HG02981 (cell line): ENCODE results near the gene EMC10.
A peak's percentile ranks its signal among the peaks of the same experiment; 100 is the strongest.

Source experiments
- ATAC-seq: cut with Tn5 transposase; IDR thresholded peaks from one replicate; pipeline ENCODE4 v1.9.1; 2021; ENCODE audit warnings: mild to moderate bottlenecking, moderate library complexity; ENCODE audit not compliant: unreplicated experiment

The EMC10 gene

GRCh38 chr19:50495020-50495531, 18.8 kb downstream of the EMC10 start:
- ATAC-seq: no peak

DNA sequence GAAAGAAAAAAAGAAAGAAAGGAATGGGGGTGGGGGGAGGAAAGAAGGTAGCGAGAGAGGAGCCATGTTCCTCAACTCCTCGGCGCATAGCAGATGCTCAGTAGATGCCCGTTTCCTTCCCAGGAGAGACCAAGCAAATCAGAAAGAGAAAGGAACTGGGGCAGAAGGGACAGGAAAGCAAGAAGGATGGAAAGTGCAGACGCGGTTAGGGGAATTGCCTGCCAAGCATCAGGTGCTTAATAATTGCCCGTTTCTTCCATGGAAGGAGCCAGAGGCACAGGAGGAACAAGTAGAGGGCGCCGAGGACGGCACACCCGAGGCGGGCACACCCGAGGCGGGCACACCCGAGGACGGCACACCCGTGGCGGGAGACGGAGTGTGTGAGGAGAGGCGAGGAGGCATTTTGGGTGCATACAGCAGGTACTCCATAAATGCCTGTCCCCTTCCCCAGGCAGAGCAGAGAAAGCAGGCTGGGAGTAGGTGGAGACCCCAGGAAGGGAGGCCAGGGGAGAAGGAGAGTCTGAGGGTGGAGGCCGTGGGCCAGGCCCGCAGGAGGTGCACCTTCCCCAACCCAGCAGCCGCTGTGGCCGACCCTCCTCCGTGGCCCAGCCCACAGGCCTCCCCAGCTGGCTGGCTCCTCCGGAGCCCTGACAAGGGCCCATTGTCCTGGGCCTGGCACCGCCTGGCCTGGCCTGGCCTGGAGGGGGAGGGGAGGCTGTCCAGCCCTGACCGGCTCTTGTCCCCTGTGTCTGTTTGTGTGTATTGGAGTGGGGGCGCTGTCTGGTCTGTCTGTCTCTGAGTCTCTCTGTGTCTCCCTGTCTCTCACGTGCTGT, 20.1 kb downstream of the EMC10 start:
- no peak for ATAC-seq

GRCh38 chr19:50497022-50497405, 20.7 kb downstream of the EMC10 start:
- no peak for ATAC-seq

DNA sequence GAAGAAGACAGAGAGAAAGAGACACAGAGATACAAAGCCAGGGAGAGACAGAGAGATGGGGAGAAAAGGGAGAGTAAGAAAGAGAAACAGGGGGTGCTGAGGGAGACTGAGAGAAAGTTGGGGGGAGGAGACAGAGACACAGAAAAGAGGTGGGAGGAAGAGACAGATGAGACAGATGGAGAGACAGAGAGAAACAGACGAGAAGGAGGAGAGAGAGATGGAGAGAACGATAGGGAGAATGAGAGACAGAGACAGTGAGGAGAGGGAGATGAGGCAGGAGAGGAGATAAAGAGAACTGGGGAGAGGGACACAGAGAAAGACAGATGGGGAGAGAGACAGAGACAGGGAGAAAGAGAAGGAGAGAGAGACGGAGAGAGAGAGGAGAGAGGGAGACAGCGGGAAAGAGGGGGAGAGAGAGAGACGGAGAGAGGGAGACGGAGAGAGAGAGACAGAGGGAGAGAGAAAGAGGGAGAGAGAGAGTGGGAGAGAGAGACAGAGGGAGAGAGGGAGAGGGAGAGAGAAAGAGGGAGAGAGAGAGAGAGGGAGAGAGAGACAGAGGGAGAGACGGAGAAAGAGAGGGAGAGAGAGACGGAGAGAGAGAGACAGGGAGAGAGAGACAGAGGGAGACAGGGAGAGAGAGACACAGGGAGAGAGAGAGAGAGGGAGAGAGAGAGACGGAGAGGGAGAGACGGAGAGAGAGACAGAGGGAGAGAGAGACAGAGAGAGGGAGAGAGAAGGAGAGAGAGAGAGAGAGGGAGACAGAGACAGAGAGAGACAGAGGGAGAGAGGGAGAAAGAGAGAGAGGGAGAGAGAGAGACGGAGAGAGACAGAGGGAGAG, 22.1 kb downstream of the EMC10 start:
- no peak for ATAC-seq

DNA sequence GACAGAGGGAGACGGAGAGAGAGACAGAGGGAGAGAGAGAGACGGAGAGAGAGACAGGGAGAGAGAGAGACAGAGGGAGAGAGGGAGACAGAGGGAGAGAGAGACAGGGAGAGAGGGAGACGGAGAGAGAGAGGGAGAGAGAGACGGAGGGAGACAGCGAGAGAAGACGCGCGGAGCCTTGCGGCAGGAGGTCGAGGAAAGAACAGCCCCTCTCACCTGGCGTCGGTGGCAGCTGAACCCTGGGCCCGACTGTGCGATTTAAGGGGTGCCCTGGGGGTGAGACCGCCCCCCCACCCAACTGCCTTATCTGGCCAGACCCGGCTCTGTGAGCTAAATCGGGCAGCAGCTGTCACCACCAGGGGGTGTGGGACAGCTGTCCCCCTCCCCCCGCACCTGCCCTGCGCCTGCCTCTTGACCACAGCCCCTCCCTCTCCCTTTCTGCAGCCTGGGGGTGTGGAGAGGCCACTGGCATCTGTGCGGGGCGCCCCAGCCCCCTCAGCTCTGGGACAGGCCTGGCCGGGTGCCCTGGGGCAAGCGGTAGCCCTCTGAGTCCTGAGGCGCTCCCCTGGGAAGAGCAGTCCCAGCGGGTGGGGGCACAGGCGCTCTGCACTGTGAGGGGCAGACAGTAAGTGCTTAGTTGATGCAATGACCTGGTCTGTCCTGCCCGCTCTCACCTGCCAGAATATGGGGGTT, 23.9 kb downstream of the EMC10 start:
- no peak for ATAC-seq

- ATAC-seq: no peak
These were observed 24.4 kb downstream of the EMC10 start for GRCh38 chr19:50500753-50501151.

GRCh38 chr19:50501186-50501567, 24.9 kb downstream of the EMC10 start:
- no peak for ATAC-seq

GRCh38 chr19:50501568-50502475, 25.5 kb downstream of the EMC10 start:
- ATAC-seq: no peak

DNA sequence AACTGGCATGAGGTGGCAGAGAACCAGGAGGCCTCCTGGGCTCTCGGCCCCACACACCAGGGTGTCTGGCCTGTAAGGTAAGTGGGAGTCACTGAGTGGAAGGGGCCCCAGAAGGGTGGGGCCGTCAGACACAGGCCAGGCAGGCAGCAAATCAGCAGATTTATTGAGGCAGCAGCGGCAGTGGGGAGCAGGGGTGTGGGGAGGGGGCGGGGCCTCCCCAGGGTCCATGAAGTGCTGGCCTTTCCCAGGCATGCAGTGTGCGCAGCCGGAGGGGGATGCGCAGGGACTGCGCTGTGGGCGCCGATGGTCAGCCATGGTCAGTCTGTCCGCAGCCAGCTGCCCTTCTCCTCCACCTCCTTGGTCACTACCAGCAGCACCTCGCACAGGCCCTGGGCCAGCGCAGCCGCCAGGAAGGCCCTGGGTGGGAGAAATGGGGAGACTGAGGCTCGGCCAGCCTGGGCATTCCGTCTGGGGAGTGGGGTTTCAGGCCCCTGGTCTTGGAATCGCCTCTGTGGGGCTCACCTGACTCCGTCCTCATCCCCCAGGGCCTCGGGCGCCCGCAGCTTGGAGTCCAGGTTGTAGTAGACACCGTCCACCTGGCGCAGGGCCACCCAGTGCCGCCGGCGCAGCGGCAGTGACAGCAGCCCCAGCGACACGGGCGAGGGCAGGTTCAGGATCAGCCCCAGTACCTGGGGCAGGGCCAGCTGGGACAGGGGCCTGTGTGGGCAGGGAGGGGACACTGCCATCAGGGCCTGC, 29.7 kb downstream of the EMC10 start:
- no peak for ATAC-seq

DNA sequence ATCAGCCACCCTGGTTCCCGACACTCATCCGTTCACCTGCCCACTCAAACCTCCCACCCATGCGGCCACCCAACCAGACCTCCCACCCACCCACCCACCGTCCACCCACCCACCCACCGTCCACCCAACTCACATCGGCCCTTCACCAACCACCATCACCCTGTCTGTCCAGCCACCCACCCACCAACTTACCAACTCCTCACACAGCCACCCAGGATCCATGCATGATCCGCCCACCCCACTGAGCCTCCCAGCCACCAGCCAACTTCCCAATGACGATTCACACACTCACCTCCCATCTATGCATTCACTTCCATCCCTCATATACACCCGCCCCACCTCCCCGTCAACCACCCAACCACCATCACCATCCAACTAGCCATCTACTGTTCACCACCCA, 30.4 kb downstream of the EMC10 start:
- ATAC-seq: no peak

- ATAC-seq: no peak
These were observed 31.1 kb downstream of the EMC10 start for GRCh38 chr19:50507376-50507775.

- no peak for ATAC-seq
These were observed 32.5 kb downstream of the EMC10 start for GRCh38 chr19:50508843-50509190.

- no peak for ATAC-seq
These were observed 33.1 kb downstream of the EMC10 start for GRCh38 chr19:50509366-50509765.

DNA sequence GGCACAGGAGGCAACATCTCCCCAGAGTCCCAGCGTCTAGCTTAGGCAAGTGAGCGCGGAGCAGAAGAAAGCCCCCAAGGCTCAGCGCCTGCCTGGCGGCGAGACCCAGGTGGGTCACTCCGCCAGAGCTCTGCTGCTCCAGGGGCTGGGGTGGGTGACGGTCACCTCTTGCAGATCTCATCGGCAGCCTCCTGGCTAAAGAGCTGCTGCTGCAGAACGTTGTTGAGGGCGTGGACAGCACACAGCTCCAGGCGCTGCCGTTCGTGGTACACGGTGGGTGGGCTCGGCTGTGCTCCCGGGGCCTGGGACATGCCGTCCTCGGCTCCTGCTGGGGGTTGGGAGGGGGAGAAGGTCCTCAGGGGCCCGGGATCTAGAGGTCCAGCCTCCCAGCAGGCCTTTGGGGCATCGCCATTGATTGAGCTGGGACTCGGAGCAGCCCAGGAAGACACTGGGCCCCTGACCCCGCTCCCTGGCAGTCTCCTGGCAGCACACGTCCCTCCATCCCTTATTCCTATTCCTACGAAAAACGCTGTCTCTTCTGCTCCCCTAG, 33.9 kb downstream of the EMC10 start:
- ATAC-seq: no peak

- no peak for ATAC-seq
These were observed 34.4 kb downstream of the EMC10 start for GRCh38 chr19:50510700-50511068.

DNA sequence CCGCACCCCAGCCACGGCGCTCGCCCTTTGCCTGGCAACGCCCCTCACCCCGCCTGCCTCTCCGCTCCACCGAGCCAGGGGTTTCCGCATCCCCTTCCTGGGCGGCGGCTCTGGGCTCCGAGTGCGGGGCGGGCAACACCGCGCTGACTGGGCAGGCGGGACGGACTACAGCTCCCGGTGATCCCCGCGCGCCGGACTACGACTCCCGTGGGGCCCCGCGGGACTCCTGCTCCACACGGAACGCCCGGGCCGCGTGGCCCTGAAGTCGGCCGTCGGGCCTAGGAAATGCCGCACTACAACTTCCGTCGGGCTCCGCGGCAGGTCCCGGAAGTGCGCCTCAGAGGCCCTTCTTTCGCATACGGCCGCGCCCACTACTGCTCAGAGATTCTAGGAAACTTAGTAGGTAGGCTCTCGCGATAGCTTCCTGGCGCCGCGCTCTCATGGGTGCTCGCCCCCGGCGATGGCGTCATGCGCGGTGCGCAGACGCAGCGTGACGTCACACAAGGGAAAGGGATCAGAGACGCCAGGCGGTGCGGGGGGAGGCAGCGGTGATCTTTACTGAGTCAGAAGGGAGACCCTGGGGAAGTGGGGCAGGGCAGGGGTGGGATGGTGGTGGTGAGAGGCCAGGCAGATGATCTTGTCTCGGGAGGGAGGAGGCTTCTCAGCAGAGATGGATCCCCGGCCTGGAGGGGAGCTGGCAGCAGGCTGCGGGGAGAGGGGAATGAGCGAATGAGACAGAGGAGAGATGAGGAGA, 34.9 kb downstream of the EMC10 start, which contains the start of gene JOSD2:
JOSD2 (minus strand) TSS at position 123 of the 754 bp plus-strand sequence. CDS start 760 bp downstream, outside the sequence.
- ATAC-seq: peak; percentile 84

GRCh38 chr19:50512112-50512998, 36.0 kb downstream of the EMC10 start:
- ATAC-seq: no peak
